ENCODE results near the gene BDP1.
"Not testable (repeated sequence)": the region's sequence is repeated elsewhere in the genome, so short reads cannot be mapped to it uniquely, and the experiment has no call there.

Gene BDP1

GRCh38 chr5:71447218-71447808 is 8.1 kb upstream of the BDP1 start:
- H3K27me3 ChIP-seq (ENCODE audit: low read length); H3K36me3 ChIP-seq (ENCODE audit: low read length); H3K9me3 ChIP-seq (ENCODE audit: insufficient read depth, low read length); H2AFZ ChIP-seq (ENCODE audit: low read depth, low read length, severe bottlenecking); H3F3A ChIP-seq (ENCODE audit: insufficient read depth); H3K9ac ChIP-seq (ENCODE audit: low read length); H3K4me3 ChIP-seq (ENCODE audit: insufficient read depth, low read length, poor library complexity, severe bottlenecking); H4K20me1 ChIP-seq (ENCODE audit: low read depth, low read length); H3K27ac ChIP-seq (ENCODE audit: low read depth, low read length); H3K79me2 ChIP-seq (ENCODE audit: insufficient read depth, low read length); H3K9me2 ChIP-seq (replicated peaks; ENCODE audit: insufficient read depth, low read length): not testable (repeated sequence)
- H3K4me2 ChIP-seq (ENCODE audit: low read depth, low read length, poor library complexity, severe bottlenecking) = peak overlapping the region; percentile 53
- peak; percentile 21 for TF ChIP-seq CTCF (IDR thresholded peaks at IDR 0.05; ENCODE audit: insufficient read depth, low read length, poor library complexity, severe bottlenecking)

- H3K9ac ChIP-seq (ENCODE audit: low read length) = no peak overlapping the region
- no peaks in the 10 kb centered on the region for H3K36me3 ChIP-seq (ENCODE audit: low read length)
- no peak overlapping the region for H3K27ac ChIP-seq (ENCODE audit: low read depth, low read length)
- no peaks in the 10 kb centered on the region for H3K27me3 ChIP-seq (ENCODE audit: low read length)
- H3F3A ChIP-seq (ENCODE audit: insufficient read depth) = no peaks in the 10 kb centered on the region
- TF ChIP-seq EZH2phosphoT487 (conservative IDR thresholded peaks at IDR 0.05; ENCODE audit: low read length) (no peak), CTCF (IDR thresholded peaks at IDR 0.05; ENCODE audit: insufficient read depth, low read length, poor library complexity, severe bottlenecking) (no peak)
- H2AFZ ChIP-seq (ENCODE audit: low read depth, low read length, severe bottlenecking) = no peak overlapping the region
- peaks cover 9% of the 10 kb centered on the region for H4K20me1 ChIP-seq (ENCODE audit: low read depth, low read length)
- H3K9me3 ChIP-seq (ENCODE audit: insufficient read depth, low read length) = no peaks in the 10 kb centered on the region
- H3K4me3 ChIP-seq (ENCODE audit: insufficient read depth, low read length, poor library complexity, severe bottlenecking) = no peak overlapping the region
- H3K4me2 ChIP-seq (ENCODE audit: low read depth, low read length, poor library complexity, severe bottlenecking) = no peak overlapping the region
- no peaks in the 10 kb centered on the region for H3K9me2 ChIP-seq (replicated peaks; ENCODE audit: insufficient read depth, low read length)
- peaks cover 23% of the 10 kb centered on the region for H3K79me2 ChIP-seq (ENCODE audit: insufficient read depth, low read length)
Measured at GRCh38 chr5:71452876-71453275, 2.6 kb upstream of the BDP1 start.

- peaks cover 10% of the 10 kb centered on the region; the same call in 1 of the 2 replicates for H3F3A ChIP-seq (ENCODE audit: insufficient read depth)
- peaks cover 42% of the 10 kb centered on the region for H3K79me2 ChIP-seq (ENCODE audit: insufficient read depth, low read length)
- peaks cover 11% of the 10 kb centered on the region for H3K36me3 ChIP-seq (ENCODE audit: low read length)
- H3K27me3 ChIP-seq (ENCODE audit: low read length) = no peaks in the 10 kb centered on the region
- H3K4me2 ChIP-seq (ENCODE audit: low read depth, low read length, poor library complexity, severe bottlenecking) = peak overlapping the region; percentile 99
- H2AFZ ChIP-seq (ENCODE audit: low read depth, low read length, severe bottlenecking) = peak overlapping the region; percentile 95
- no peaks in the 10 kb centered on the region for H3K9me2 ChIP-seq (replicated peaks; ENCODE audit: insufficient read depth, low read length)
- peaks cover 9% of the 10 kb centered on the region for H4K20me1 ChIP-seq (ENCODE audit: low read depth, low read length)
- H3K4me3 ChIP-seq (ENCODE audit: insufficient read depth, low read length, poor library complexity, severe bottlenecking) = peak overlapping the region; percentile 96
- H3K9ac ChIP-seq (ENCODE audit: low read length) = no peak overlapping the region
- TF ChIP-seq CTCF (IDR thresholded peaks at IDR 0.05; ENCODE audit: insufficient read depth, low read length, poor library complexity, severe bottlenecking) (no peak), EZH2phosphoT487 (conservative IDR thresholded peaks at IDR 0.05; ENCODE audit: low read length) (no peak)
- H3K9me3 ChIP-seq (ENCODE audit: insufficient read depth, low read length) = no peaks in the 10 kb centered on the region
- no peak overlapping the region for H3K27ac ChIP-seq (ENCODE audit: low read depth, low read length)
Measured at GRCh38 chr5:71454913-71455312, 538 bp upstream of the BDP1 start.
